CD4-positive, alpha-beta memory T cell (primary cell): ENCODE data around the gene RIMS4. TPM values are rescaled to one million over a fixed set of nuclear protein-coding genes. Genes with fewer than 3 reads are reported as not detected.

Experiments
- CTCF ChIA-PET: fragments of 350-600 bp; sonication (Branson Sonifier 250); formaldehyde crosslinking; loops from one replicate; lab custom pipeline; 2021; ENCODE audit warnings: inconsistent platforms; ENCODE audit not compliant: partially characterized antibody; lab: Charles Lee
- POLR2A ChIA-PET: fragments of 350-600 bp; sonication (Branson Sonifier 250); formaldehyde crosslinking; loops from one replicate; lab custom pipeline; 2021; ENCODE audit not compliant: partially characterized antibody; lab: Charles Lee
- DNase-seq, 5 donors: peaks; one replicate each; pipeline versions ENCODE4 v3.0.0 to v3.0.0-alpha.2; 2020 to 2022; ENCODE audit warnings: mixed read lengths in 1 of 5
- H3K27ac ChIP-seq: one replicate; pipeline ENCODE4 v1.7.0; 2013; ENCODE audit warnings: low read depth, low read length
- H3K27me3 ChIP-seq: 2 replicates; pipeline ENCODE4 v1.7.0; 2013; ENCODE audit warnings: mild to moderate bottlenecking, low read length, moderate library complexity; ENCODE audit not compliant: insufficient read depth
- H3K36me3 ChIP-seq: 2 replicates; pipeline ENCODE4 v1.7.0; 2013; ENCODE audit warnings: mild to moderate bottlenecking, low read length, moderate library complexity; ENCODE audit not compliant: insufficient read depth
- H3K4me1 ChIP-seq: 2 replicates; pipeline ENCODE4 v1.7.0; 2013; ENCODE audit warnings: mild to moderate bottlenecking, low read length, moderate library complexity; ENCODE audit not compliant: insufficient read depth
- H3K4me3 ChIP-seq, 2 donors: one replicate each; pipeline ENCODE4 v1.7.0; 2013; ENCODE audit warnings: low read length in 2 of 2, mild to moderate bottlenecking in 1 of 2
- H3K9me3 ChIP-seq, 2 donors: one replicate each; pipeline ENCODE4 v1.7.0; 2013; ENCODE audit warnings: low read length in 2 of 2, control low read depth in 1 of 2; ENCODE audit not compliant: control insufficient read depth in 1 of 2
- H3K27ac Mint-ChIP-seq, 7 donors: one replicate each; pipeline ENCODE4 v1.8.0; 2020 to 2021; ENCODE audit warnings: mixed read lengths in 7 of 7, mild to moderate bottlenecking in 6 of 7, inconsistent platforms in 3 of 7, moderate library complexity in 3 of 7
- H3K27me3 Mint-ChIP-seq, 2 donors: one replicate each; pipeline ENCODE4 v1.8.0; 2020 to 2021; ENCODE audit warnings: mixed read lengths in 2 of 2
- H3K36me3 Mint-ChIP-seq, 2 donors: one replicate each; pipeline ENCODE4 v1.8.0; 2020 to 2021; ENCODE audit warnings: mixed read lengths in 2 of 2, inconsistent platforms in 1 of 2, mild to moderate bottlenecking in 1 of 2
- H3K4me1 Mint-ChIP-seq, 4 donors: one replicate each; pipeline ENCODE4 v1.8.0; 2020 to 2021; ENCODE audit warnings: mixed read lengths in 4 of 4, mild to moderate bottlenecking in 1 of 4
- H3K4me3 Mint-ChIP-seq, 8 donors: one replicate each; pipeline ENCODE4 v1.8.0; 2020 to 2021; ENCODE audit warnings: mixed read lengths in 8 of 8, mild to moderate bottlenecking in 7 of 8, moderate library complexity in 6 of 8, inconsistent platforms in 3 of 8
- H3K9me3 Mint-ChIP-seq, 8 donors: one replicate each; pipeline ENCODE4 v1.8.0; 2020 to 2021; ENCODE audit warnings: mixed read lengths in 8 of 8, mild to moderate bottlenecking in 5 of 8, inconsistent platforms in 3 of 8, moderate library complexity in 1 of 8
- intact Hi-C: fragments of 100-400 bp; cut with micrococcal nuclease; formaldehyde crosslinking; loops from one replicate; pipeline ENCODE4 v1.15.1; 2023
- polyA plus RNA-seq, 2 donors: library from polyadenylated mRNA; unstranded; fragments of 300-500 nt; fragmentation: Illumina TruSeq; gene quantifications; one replicate each; pipeline ENCODE4 v1.2.3, GENCODE V29; 2021
- total RNA-seq, 2 experiments: library from RNA; stranded (reverse); gene quantifications; one replicate each; pipeline ENCODE4 v1.2.3, GENCODE V29; 2021

Gene RIMS4
- total and polyA plus RNA-seq, 4 experiments from 2014 or later = not detected

- peaks cover 2 to 5% of the 10 kb centered on the region in 2 donors for H3K27me3 Mint-ChIP-seq
- H3K9me3 Mint-ChIP-seq = no peaks in the 10 kb centered on the region
- H3K9me3 ChIP-seq = no peaks in the 10 kb centered on the region
- no peak for DNase-seq
- H3K4me1 Mint-ChIP-seq = no peaks in the 10 kb centered on the region
- no peak overlapping the region for H3K4me3 Mint-ChIP-seq
- no peaks in the 10 kb centered on the region for H3K4me1 ChIP-seq
- no peak overlapping the region for H3K27ac Mint-ChIP-seq
- ChIA-PET POLR2A (no interaction called here), CTCF (no interaction called here)
- intact Hi-C loops = no loop called here
- no peak overlapping the region for H3K4me3 ChIP-seq
- no peaks in the 10 kb centered on the region for H3K36me3 ChIP-seq
- H3K36me3 Mint-ChIP-seq = no peaks in the 10 kb centered on the region
- no peaks in the 10 kb centered on the region for H3K27me3 ChIP-seq
- H3K27ac ChIP-seq = no peak overlapping the region
Measured at GRCh38 chr20:44714102-44714700, 96.1 kb downstream of the RIMS4 start.

- ChIA-PET POLR2A (no interaction called here), CTCF (interaction anchor here (1.4 kb wide), 1 partner anchor 36 kb away, joined by 3 read pairs; no protein-coding TSS in a partner anchor)
- Histone ChIP-seq H3K27ac (no peak overlapping the region), H3K27me3 (no peaks in the 10 kb centered on the region), H3K4me1 (no peaks in the 10 kb centered on the region), H3K36me3 (no peaks in the 10 kb centered on the region), H3K9me3 (no peaks in the 10 kb centered on the region), H3K4me3 (no peak overlapping the region)
- no peaks in the 10 kb centered on the region for H3K36me3 Mint-ChIP-seq
- peaks cover 2 to 5% of the 10 kb centered on the region in 2 donors for H3K27me3 Mint-ChIP-seq
- intact Hi-C loops = no loop called here
- H3K9me3 Mint-ChIP-seq = no peaks in the 10 kb centered on the region
- DNase-seq = no peak
- H3K4me1 Mint-ChIP-seq = no peaks in the 10 kb centered on the region
- no peak overlapping the region for H3K4me3 Mint-ChIP-seq
- no peak overlapping the region for H3K27ac Mint-ChIP-seq
Measured at GRCh38 chr20:44711237-44711636, 99.1 kb downstream of the RIMS4 start.

GRCh38 chr20:44709797-44710196 is 100.5 kb downstream of the RIMS4 start:
- Mint-ChIP-seq H3K27ac (no peak overlapping the region), H3K4me1 (no peaks in the 10 kb centered on the region), H3K4me3 (no peak overlapping the region), H3K27me3 (peaks cover 4 to 7% of the 10 kb centered on the region in 2 donors), H3K36me3 (no peaks in the 10 kb centered on the region), H3K9me3 (no peaks in the 10 kb centered on the region)
- intact Hi-C loops = no loop called here
- Histone ChIP-seq H3K9me3 (no peaks in the 10 kb centered on the region), H3K36me3 (no peaks in the 10 kb centered on the region), H3K4me1 (no peaks in the 10 kb centered on the region), H3K27me3 (no peaks in the 10 kb centered on the region), H3K4me3 (no peak overlapping the region), H3K27ac (no peak overlapping the region)
- ChIA-PET CTCF (no interaction called here), POLR2A (no interaction called here)
- no peak for DNase-seq

- Mint-ChIP-seq H3K4me3 (no peak overlapping the region), H3K4me1 (no peaks in the 10 kb centered on the region), H3K9me3 (no peaks in the 10 kb centered on the region), H3K27ac (no peak overlapping the region), H3K27me3 (peaks cover 4 to 6% of the 10 kb centered on the region in 2 donors), H3K36me3 (no peaks in the 10 kb centered on the region)
- H3K36me3 ChIP-seq = no peaks in the 10 kb centered on the region
- no peak for DNase-seq
- ChIA-PET POLR2A (no interaction called here), CTCF (no interaction called here)
- no peak overlapping the region for H3K4me3 ChIP-seq
- H3K4me1 ChIP-seq = no peaks in the 10 kb centered on the region
- no peak overlapping the region for H3K27ac ChIP-seq
- no peaks in the 10 kb centered on the region for H3K9me3 ChIP-seq
- intact Hi-C loops = no loop called here
- no peaks in the 10 kb centered on the region for H3K27me3 ChIP-seq
Measured at GRCh38 chr20:44709380-44709779, 101.0 kb downstream of the RIMS4 start.

- Mint-ChIP-seq H3K27ac (no peak overlapping the region), H3K36me3 (no peaks in the 10 kb centered on the region), H3K9me3 (no peaks in the 10 kb centered on the region), H3K4me3 (no peak overlapping the region), H3K4me1 (no peaks in the 10 kb centered on the region), H3K27me3 (peaks cover 4 to 6% of the 10 kb centered on the region in 2 donors)
- intact Hi-C loops = no loop called here
- Histone ChIP-seq H3K27ac (no peak overlapping the region), H3K36me3 (no peaks in the 10 kb centered on the region), H3K4me3 (no peak overlapping the region), H3K27me3 (no peaks in the 10 kb centered on the region), H3K9me3 (no peaks in the 10 kb centered on the region), H3K4me1 (no peaks in the 10 kb centered on the region)
- POLR2A ChIA-PET = no interaction called here
- CTCF ChIA-PET = no interaction called here
- no peak for DNase-seq
Measured at GRCh38 chr20:44707018-44707579, 103.2 kb downstream of the RIMS4 start.

- no peaks in the 10 kb centered on the region for H3K4me1 Mint-ChIP-seq
- H3K9me3 Mint-ChIP-seq = no peaks in the 10 kb centered on the region
- Histone ChIP-seq H3K4me3 (no peak overlapping the region), H3K27me3 (peaks cover under 1% of the 10 kb centered on the region), H3K36me3 (no peaks in the 10 kb centered on the region), H3K9me3 (no peaks in the 10 kb centered on the region), H3K4me1 (no peaks in the 10 kb centered on the region), H3K27ac (no peak overlapping the region)
- H3K4me3 Mint-ChIP-seq = no peak overlapping the region
- intact Hi-C loops = no loop called here
- peaks cover 2 to 4% of the 10 kb centered on the region in 2 donors for H3K27me3 Mint-ChIP-seq
- ChIA-PET POLR2A (no interaction called here), CTCF (no interaction called here)
- H3K27ac Mint-ChIP-seq = no peak overlapping the region
- H3K36me3 Mint-ChIP-seq = no peaks in the 10 kb centered on the region
- DNase-seq = no peak
Measured at GRCh38 chr20:44706301-44707017, 103.9 kb downstream of the RIMS4 start.

GRCh38 chr20:44705364-44706094 is 104.8 kb downstream of the RIMS4 start:
- H3K9me3 ChIP-seq = no peaks in the 10 kb centered on the region
- Mint-ChIP-seq H3K4me1 (no peaks in the 10 kb centered on the region), H3K36me3 (no peaks in the 10 kb centered on the region), H3K9me3 (no peaks in the 10 kb centered on the region), H3K27me3 (peaks cover 2 to 3% of the 10 kb centered on the region in 2 donors), H3K4me3 (no peak overlapping the region), H3K27ac (no peak overlapping the region)
- peaks cover 5% of the 10 kb centered on the region for H3K27me3 ChIP-seq
- DNase-seq = no peak
- no peak overlapping the region for H3K27ac ChIP-seq
- POLR2A ChIA-PET = no interaction called here
- CTCF ChIA-PET = no interaction called here
- no peaks in the 10 kb centered on the region for H3K36me3 ChIP-seq
- intact Hi-C loops = no loop called here
- no peaks in the 10 kb centered on the region for H3K4me1 ChIP-seq
- H3K4me3 ChIP-seq = no peak overlapping the region
